Measurements from ENCODE around the gene XIRP1. TPM values are rescaled to one million over a fixed set of nuclear protein-coding genes. Genes with fewer than 3 reads are reported as not detected.
"Not testable (repeated sequence)": the region's sequence is repeated elsewhere in the genome, so short reads cannot be mapped to it uniquely, and the experiment has no call there.

Gene XIRP1
- total RNA-seq, 2 experiments from 2014 or later: not detected

DNA sequence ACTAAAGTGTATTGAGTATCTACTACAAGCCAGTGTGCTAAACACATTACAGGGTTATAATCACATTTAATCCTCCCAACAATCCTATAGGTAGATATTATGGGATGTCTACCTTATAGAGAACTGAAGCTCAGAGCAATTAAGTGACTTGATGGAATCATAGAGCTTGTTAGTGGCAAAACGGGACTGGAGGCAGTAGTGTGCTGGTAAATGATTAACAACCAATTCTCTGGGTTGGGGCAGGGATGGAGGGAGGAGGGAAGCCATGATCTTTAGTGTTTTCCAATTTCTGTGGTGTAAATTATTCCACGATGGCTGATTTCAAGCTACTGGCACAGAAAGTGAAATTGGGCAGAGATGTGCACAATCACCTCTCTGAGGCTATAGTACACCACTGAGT, 20.5 kb downstream of the XIRP1 start:
- POLR2A ChIA-PET: interaction anchor here (0.6 to 1.5 kb wide), 7 partner anchors 8 to 95 kb away, joined by 3 to 8 read pairs (median 3); no protein-coding TSS in a partner anchor
- intact Hi-C loops (cut with micrococcal nuclease; ENCODE audit: unreplicated experiment): no loop called here
- no peaks in the 10 kb centered on the region for H3K4me1 ChIP-seq (ENCODE audit: insufficient read depth, low read length, poor library complexity, severe bottlenecking)

GRCh38 chr3:39170877-39171276, 21.5 kb downstream of the XIRP1 start:
- H3K4me2 ChIP-seq (ENCODE audit: low read length); H3K79me2 ChIP-seq (ENCODE audit: insufficient read depth, low read depth, low read length); H3K36me3 ChIP-seq (ENCODE audit: insufficient read depth, low read length); intact Hi-C loops (cut with micrococcal nuclease; ENCODE audit: unreplicated experiment); H3K9me2 ChIP-seq (ENCODE audit: insufficient read depth, low read length); H3K27ac ChIP-seq (ENCODE audit: low read depth, low read length, poor library complexity, severe bottlenecking); BruUV-seq (replicated peaks); H4K20me1 ChIP-seq (ENCODE audit: insufficient read depth, low read length); H3K9me3 ChIP-seq (ENCODE audit: low read length); H2AFZ ChIP-seq (ENCODE audit: low read length); H3K4me1 ChIP-seq (ENCODE audit: insufficient read depth, low read length, poor library complexity, severe bottlenecking); H3K4me3 ChIP-seq (ENCODE audit: low read depth, low read length, poor library complexity, severe bottlenecking); DNase-seq (ENCODE audit: low spot score); CTCF ChIA-PET (ENCODE audit: unreplicated experiment): not testable (repeated sequence)
- POLR2A ChIA-PET: interaction anchor here (0.9 kb wide), 1 partner anchor 13 kb away, joined by 3 read pairs; no protein-coding TSS in a partner anchor

More for the DNA sequence above, 20.5 kb downstream of the XIRP1 start:
- BruUV-seq (replicated peaks): no TSS peak
- Histone ChIP-seq H2AFZ (ENCODE audit: low read length) (no peak overlapping the region), H3K4me3 (ENCODE audit: low read depth, low read length, poor library complexity, severe bottlenecking) (no peak overlapping the region), H3K27ac (ENCODE audit: low read depth, low read length, poor library complexity, severe bottlenecking) (no peak overlapping the region), H3K9me3 (ENCODE audit: low read length) (no peaks in the 10 kb centered on the region), H4K20me1 (ENCODE audit: insufficient read depth, low read length) (no peaks in the 10 kb centered on the region), H3K4me2 (ENCODE audit: low read length) (no peak overlapping the region), H3K9me2 (ENCODE audit: insufficient read depth, low read length) (no peaks in the 10 kb centered on the region), H3K36me3 (ENCODE audit: insufficient read depth, low read length) (no peaks in the 10 kb centered on the region), H3K79me2 (ENCODE audit: insufficient read depth, low read depth, low read length) (no peaks in the 10 kb centered on the region)
- TF ChIP-seq, protein P1, sequence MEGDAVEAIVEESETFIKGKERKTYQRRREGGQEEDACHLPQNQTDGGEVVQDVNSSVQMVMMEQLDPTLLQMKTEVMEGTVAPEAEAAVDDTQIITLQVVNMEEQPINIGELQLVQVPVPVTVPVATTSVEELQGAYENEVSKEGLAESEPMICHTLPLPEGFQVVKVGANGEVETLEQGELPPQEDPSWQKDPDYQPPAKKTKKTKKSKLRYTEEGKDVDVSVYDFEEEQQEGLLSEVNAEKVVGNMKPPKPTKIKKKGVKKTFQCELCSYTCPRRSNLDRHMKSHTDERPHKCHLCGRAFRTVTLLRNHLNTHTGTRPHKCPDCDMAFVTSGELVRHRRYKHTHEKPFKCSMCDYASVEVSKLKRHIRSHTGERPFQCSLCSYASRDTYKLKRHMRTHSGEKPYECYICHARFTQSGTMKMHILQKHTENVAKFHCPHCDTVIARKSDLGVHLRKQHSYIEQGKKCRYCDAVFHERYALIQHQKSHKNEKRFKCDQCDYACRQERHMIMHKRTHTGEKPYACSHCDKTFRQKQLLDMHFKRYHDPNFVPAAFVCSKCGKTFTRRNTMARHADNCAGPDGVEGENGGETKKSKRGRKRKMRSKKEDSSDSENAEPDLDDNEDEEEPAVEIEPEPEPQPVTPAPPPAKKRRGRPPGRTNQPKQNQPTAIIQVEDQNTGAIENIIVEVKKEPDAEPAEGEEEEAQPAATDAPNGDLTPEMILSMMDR (conservative IDR thresholded peaks at IDR 0.05; ENCODE audit: low read length): no peak
- TF ChIP-seq EZH2phosphoT487 (IDR thresholded peaks at IDR 0.05; ENCODE audit: borderline replicate concordance, low read depth, low read length): no peak
- no peak for DNase-seq (ENCODE audit: low spot score)
- CTCF ChIA-PET (ENCODE audit: unreplicated experiment): interaction anchor here (1.2 to 1.5 kb wide), 2 partner anchors 26 to 115 kb away, joined by 3 read pairs; no protein-coding TSS in a partner anchor

DNA sequence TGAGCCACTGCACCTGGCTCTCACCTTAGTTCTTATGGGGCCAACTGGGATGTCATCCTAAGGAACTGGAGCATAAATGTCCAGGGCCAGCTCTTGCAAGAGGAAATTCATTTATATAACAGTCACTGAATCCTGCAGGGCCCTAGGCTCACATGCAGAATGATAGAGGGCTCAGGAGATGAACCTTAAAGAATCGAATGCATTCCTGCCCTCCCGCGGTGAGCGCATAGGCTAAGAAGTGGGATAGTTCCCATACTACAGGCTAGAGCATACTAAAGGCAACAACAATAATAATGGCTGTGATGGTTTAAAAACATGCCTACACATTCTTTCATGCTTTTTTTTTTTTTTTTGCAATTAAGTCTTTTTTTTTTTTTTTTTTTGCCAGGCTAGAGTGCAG, 21.9 kb downstream of the XIRP1 start:
- no peak for DNase-seq (ENCODE audit: low spot score)
- no peak overlapping the region for H2AFZ ChIP-seq (ENCODE audit: low read length)
- intact Hi-C loops (cut with micrococcal nuclease; ENCODE audit: unreplicated experiment): no loop called here
- no peaks in the 10 kb centered on the region for H4K20me1 ChIP-seq (ENCODE audit: insufficient read depth, low read length)
- H3K9me2 ChIP-seq (ENCODE audit: insufficient read depth, low read length): no peaks in the 10 kb centered on the region
- H3K9me3 ChIP-seq (ENCODE audit: low read length): no peaks in the 10 kb centered on the region
- no peak overlapping the region for H3K4me3 ChIP-seq (ENCODE audit: low read depth, low read length, poor library complexity, severe bottlenecking)
- H3K79me2 ChIP-seq (ENCODE audit: insufficient read depth, low read depth, low read length): no peaks in the 10 kb centered on the region
- no peak overlapping the region for H3K27ac ChIP-seq (ENCODE audit: low read depth, low read length, poor library complexity, severe bottlenecking)
- no peak overlapping the region for H3K4me2 ChIP-seq (ENCODE audit: low read length)
- no peaks in the 10 kb centered on the region for H3K36me3 ChIP-seq (ENCODE audit: insufficient read depth, low read length)
- TF ChIP-seq, protein P1 (conservative IDR thresholded peaks at IDR 0.05; ENCODE audit: low read length): no peak
- ChIA-PET POLR2A (interaction anchor here (0.7 kb wide), 1 partner anchor 122 kb away, joined by 7 read pairs; no protein-coding TSS in a partner anchor), CTCF (ENCODE audit: unreplicated experiment) (no interaction called here)
- no TSS peak for BruUV-seq (replicated peaks)
- H3K4me1 ChIP-seq (ENCODE audit: insufficient read depth, low read length, poor library complexity, severe bottlenecking): no peaks in the 10 kb centered on the region
